Measurements from ENCODE around the gene SPIN2B. TPM values are rescaled to one million over a fixed set of nuclear protein-coding genes. Genes with fewer than 3 reads are reported as not detected.
"Not testable (repeated sequence)": the region's sequence is repeated elsewhere in the genome, so short reads cannot be mapped to it uniquely, and the experiment has no call there.

SPIN2B gene
- total RNA-seq = 10 to 100 TPM in 1 of 2 donors, 1 to 10 TPM in 1; 9.4 to 15.0 TPM
- long read RNA-seq, donor 1, partial matches to known transcripts = 1 of 5 reads
- long read RNA-seq, donor 1, other reads (novel, unspliced or antisense) = 3 of 5 reads
- long read RNA-seq, donor 2, transcript SPIN2B-202 (2 exons, 1,258 nt) = major isoform, 10 of 25 reads
- long read RNA-seq, donor 2, partial matches to known transcripts = 0 of 25 reads
- long read RNA-seq, donor 2, other reads (novel, unspliced or antisense) = 11 of 25 reads

GRCh38 chrX:57121162-57121755 lies at the start of gene SPIN2B:
SPIN2B (minus strand) TSS chrX:57121548.
- intact Hi-C loops (cut with DNase I) = no loop called here
- peak; percentile 92 for DNase-seq (ENCODE audit: low spot score)

GRCh38 chrX:57156397-57157049 lies 35.2 kb upstream of the SPIN2B start:
- no peak for DNase-seq (ENCODE audit: low spot score)
- intact Hi-C loops (cut with DNase I) = no loop called here

- intact Hi-C loops (cut with DNase I) = no loop called here
- no peak for DNase-seq (ENCODE audit: low spot score)
Observed at GRCh38 chrX:57155171-57155570, 33.8 kb upstream of the SPIN2B start.

- DNase-seq (ENCODE audit: low spot score); intact Hi-C loops (cut with DNase I): not testable (repeated sequence)
Observed at GRCh38 chrX:57152222-57152621, 30.9 kb upstream of the SPIN2B start.

GRCh38 chrX:57138674-57139073 lies 17.3 kb upstream of the SPIN2B start:
- intact Hi-C loops (cut with DNase I) = no loop called here
- DNase-seq (ENCODE audit: low spot score) = no peak

GRCh38 chrX:57137501-57137900 lies 16.2 kb upstream of the SPIN2B start:
- intact Hi-C loops (cut with DNase I) = no loop called here
- no peak for DNase-seq (ENCODE audit: low spot score)

- DNase-seq (ENCODE audit: low spot score); intact Hi-C loops (cut with DNase I): not testable (repeated sequence)
Observed at GRCh38 chrX:57137073-57137472, 15.7 kb upstream of the SPIN2B start, which contains the start of gene SPIN2A. SPIN2A (minus strand) TSS chrX:57137397; CDS start chrX:57136597, 800 bp downstream.

GRCh38 chrX:57136589-57136988 lies 15.2 kb upstream of the SPIN2B start:
- intact Hi-C loops (cut with DNase I); DNase-seq (ENCODE audit: low spot score): not testable (repeated sequence)

- intact Hi-C loops (cut with DNase I) = no loop called here
Observed at GRCh38 chrX:57135287-57135686, 13.9 kb upstream of the SPIN2B start.

GRCh38 chrX:57134702-57135101 lies 13.4 kb upstream of the SPIN2B start:
- intact Hi-C loops (cut with DNase I) = no loop called here
- DNase-seq (ENCODE audit: low spot score) = no peak

More at GRCh38 chrX:57135287-57135686, 13.9 kb upstream of the SPIN2B start:
- DNase-seq (ENCODE audit: low spot score) = no peak

- DNase-seq (ENCODE audit: low spot score) = no peak
- intact Hi-C loops (cut with DNase I) = no loop called here
Observed at GRCh38 chrX:57133706-57134105, 12.4 kb upstream of the SPIN2B start.

- DNase-seq (ENCODE audit: low spot score); intact Hi-C loops (cut with DNase I): not testable (repeated sequence)
Observed at GRCh38 chrX:57133284-57133683, 11.9 kb upstream of the SPIN2B start.

GRCh38 chrX:57132046-57132445 lies 10.7 kb upstream of the SPIN2B start:
- no peak for DNase-seq (ENCODE audit: low spot score)
- intact Hi-C loops (cut with DNase I) = no loop called here

GRCh38 chrX:57121816-57122215 lies 468 bp upstream of the SPIN2B start:
- intact Hi-C loops (cut with DNase I) = no loop called here
- no peak for DNase-seq (ENCODE audit: low spot score)

- intact Hi-C loops (cut with DNase I); DNase-seq (ENCODE audit: low spot score): not testable (repeated sequence)
Observed at GRCh38 chrX:57120619-57121161, 658 bp downstream of the SPIN2B start.

- DNase-seq (ENCODE audit: low spot score) = no peak
- intact Hi-C loops (cut with DNase I) = no loop called here
Observed at GRCh38 chrX:57119416-57119815, 1.9 kb downstream of the SPIN2B start.

- DNase-seq (ENCODE audit: low spot score); intact Hi-C loops (cut with DNase I): not testable (repeated sequence)
Observed at GRCh38 chrX:57117566-57117965, 3.8 kb downstream of the SPIN2B start.

- no peak for DNase-seq (ENCODE audit: low spot score)
- intact Hi-C loops (cut with DNase I) = no loop called here
Observed at GRCh38 chrX:57104921-57105398, 16.4 kb downstream of the SPIN2B start.

- intact Hi-C loops (cut with DNase I) = no loop called here
- DNase-seq (ENCODE audit: low spot score) = no peak
Observed at GRCh38 chrX:57104406-57104805, 16.9 kb downstream of the SPIN2B start.

GRCh38 chrX:57103489-57103888 lies 17.9 kb downstream of the SPIN2B start:
- intact Hi-C loops (cut with DNase I) = no loop called here
- DNase-seq (ENCODE audit: low spot score) = no peak
